ENCODE measurements around the gene MCCC1.

GRCh38 chr3:183028416-183028815 lies 70.9 kb downstream of the MCCC1 start:
- TF ChIP-seq CTCF (conservative IDR thresholded peaks at IDR 0.05; ENCODE audit: low read length), result no peak
- TF ChIP-seq EZH2phosphoT487 (IDR thresholded peaks at IDR 0.05; ENCODE audit: borderline replicate concordance), result no peak
